ENCODE measurements around the gene FBXL22.

DNA sequence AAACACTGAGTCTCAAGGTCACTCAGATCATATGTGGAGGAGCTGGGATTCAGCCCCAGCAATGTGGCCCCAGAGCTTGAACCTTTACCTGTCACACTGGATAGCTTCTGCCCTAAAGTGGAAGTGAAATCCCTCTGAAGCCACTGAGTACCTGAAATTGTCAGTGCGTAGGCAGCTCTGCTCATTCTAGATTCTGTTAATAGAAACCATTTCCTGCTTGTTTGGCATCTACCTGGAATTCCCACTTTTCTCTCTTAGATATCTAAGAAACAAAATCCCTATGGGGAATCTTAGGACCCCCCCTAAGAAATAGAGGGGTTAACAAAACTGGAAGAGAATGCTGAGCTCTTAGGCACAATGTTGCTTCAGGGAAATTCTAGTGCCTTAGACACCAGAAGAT is 29.8 kb downstream of the FBXL22 start:
- TF ChIP-seq, protein P1, sequence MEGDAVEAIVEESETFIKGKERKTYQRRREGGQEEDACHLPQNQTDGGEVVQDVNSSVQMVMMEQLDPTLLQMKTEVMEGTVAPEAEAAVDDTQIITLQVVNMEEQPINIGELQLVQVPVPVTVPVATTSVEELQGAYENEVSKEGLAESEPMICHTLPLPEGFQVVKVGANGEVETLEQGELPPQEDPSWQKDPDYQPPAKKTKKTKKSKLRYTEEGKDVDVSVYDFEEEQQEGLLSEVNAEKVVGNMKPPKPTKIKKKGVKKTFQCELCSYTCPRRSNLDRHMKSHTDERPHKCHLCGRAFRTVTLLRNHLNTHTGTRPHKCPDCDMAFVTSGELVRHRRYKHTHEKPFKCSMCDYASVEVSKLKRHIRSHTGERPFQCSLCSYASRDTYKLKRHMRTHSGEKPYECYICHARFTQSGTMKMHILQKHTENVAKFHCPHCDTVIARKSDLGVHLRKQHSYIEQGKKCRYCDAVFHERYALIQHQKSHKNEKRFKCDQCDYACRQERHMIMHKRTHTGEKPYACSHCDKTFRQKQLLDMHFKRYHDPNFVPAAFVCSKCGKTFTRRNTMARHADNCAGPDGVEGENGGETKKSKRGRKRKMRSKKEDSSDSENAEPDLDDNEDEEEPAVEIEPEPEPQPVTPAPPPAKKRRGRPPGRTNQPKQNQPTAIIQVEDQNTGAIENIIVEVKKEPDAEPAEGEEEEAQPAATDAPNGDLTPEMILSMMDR (IDR thresholded peaks at IDR 0.05 in 8 of 11, conservative IDR thresholded peaks at IDR 0.05 in 3 of 11), result no peak
- TF ChIP-seq POLR2A (IDR thresholded peaks at IDR 0.05) (no peak), POLR2AphosphoS5 (IDR thresholded peaks at IDR 0.05) (no peak)
